T47D (cell line): Measurements from ENCODE around the gene PHLDA3.

ENCODE experiments used
- DNase-seq, 2 experiments: peaks; one replicate each; pipeline versions ENCODE4 v3.0.0 to v3.0.0-alpha.2; 2011 to 2012; ENCODE audit warnings: low read depth in 1 of 2, low spot score in 1 of 2
- JUND ChIP-seq: IDR thresholded peaks from 2 replicates; pipeline ENCODE4 v1.6.1; 2012; ENCODE audit warnings: low read depth
- in situ Hi-C: cut with HindIII; loops from 2 replicates; pipeline ENCODE4 v1.10.0; 2016; ENCODE audit warnings: low sequenced_read_pairs, low pct_unique_long_range_greater_than_20kb

The PHLDA3 gene

DNA sequence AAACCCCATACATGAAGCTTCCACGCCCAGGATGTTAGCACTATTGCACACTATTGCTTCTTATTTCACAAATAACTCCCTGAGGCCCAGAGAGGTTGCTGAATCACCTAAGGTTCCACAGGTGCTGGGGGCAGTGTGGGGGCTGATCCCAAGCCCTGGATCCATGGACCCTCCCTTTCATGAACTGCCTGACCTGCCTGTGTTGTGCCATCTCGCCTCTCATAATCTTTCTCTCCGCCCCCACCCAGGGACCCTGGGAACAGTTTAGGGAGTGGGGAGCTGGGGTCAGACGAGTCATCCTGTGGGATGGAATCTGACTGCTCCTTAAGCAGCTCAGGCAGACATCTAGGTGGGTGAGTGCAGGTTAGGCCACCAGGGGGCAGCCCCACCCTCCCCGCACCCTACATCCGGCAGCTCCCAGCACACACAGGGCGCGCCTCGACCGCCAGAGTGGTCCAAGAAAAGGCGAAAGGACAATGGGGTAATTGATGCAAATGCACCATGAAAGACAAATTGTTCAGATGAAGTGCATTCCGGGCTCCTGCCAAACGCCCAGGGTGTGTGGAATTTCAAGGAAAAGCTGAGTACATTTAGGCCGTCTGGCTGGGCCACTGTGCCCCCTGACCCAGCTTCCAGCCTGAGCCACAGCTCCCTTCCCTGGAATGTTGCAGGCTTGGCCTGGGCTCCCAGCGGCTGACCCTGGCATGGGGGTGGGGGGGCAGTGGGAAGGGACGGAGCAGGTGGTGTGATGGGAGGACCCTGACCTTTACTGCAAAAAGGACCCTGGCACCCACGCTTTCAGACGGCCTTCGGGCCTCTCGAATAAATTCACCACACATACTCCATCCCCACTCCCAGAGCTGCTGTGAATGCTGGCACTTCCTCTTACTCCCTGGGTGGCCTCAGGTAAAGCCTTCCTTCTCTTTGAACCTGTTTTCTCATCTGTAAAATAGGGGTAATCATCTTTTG lies 20.8 kb downstream of the PHLDA3 start:
- in situ Hi-C loops: no loop called here
- peak; percentile 76 to 79 for DNase-seq
- TF ChIP-seq JUND: no peak

DNA sequence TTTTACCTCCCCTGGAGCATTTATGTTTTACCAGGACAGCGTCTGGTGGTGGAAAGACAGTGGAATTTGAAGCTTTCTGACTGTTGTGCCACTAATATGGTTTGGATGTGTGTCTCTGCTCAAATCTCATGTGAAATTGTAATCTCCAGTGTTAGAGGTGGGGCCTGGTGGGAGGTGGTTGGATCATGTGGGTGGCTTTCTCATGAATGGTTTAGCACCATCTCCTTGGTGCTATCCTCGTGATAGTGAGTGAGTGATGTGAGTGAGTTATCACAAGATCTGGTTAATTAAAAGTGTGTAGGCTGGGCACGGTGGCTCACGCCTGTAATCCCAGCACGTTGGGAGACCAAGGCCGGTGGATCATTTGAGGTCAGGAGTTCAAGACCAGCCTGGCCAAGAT lies 23.7 kb downstream of the PHLDA3 start:
- no peak for TF ChIP-seq JUND
- in situ Hi-C loops: no loop called here
- no peak for DNase-seq

DNA sequence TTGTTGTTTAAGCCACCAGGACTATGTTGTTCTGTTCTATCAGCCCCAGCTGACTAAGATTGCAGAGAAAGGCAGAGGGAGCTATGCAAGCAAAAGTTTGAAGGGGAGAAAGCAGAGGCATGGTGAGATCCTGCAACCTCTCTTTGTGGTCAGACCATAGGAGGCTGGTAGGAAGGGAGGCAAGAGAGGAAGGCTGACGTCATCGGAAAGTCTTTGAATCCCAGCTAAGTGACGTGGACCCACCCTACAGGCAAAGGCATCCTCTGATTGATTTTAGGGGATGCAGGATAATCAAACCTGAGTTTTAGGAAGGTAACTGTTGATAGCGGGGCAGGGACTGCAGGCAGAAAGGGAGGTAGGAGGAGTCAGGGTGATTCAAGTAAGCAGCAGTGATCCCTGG lies 24.2 kb downstream of the PHLDA3 start:
- in situ Hi-C loops: no loop called here
- TF ChIP-seq JUND: no peak
- DNase-seq: no peak

DNA sequence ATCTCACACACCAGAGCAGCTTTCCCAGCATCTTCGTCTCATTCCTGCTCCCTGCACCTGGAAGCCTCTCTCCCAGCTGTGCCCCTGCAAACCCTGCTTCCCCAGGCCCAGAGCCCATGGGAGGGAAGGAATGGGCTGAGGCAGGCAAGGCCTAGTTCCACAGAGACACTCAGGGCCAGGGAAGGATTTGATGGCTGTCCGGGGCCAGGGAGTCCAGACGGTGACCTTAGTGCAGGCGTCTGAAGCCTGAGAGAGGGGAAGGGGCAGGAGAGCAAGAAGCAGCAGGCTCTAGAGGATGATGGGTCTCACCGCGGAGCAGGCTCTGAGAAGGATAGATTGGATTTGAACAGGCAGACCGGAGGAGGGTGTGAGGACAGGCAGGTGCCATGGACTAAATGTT lies 25.2 kb downstream of the PHLDA3 start:
- in situ Hi-C loops: no loop called here
- no peak for TF ChIP-seq JUND
- no peak for DNase-seq

DNA sequence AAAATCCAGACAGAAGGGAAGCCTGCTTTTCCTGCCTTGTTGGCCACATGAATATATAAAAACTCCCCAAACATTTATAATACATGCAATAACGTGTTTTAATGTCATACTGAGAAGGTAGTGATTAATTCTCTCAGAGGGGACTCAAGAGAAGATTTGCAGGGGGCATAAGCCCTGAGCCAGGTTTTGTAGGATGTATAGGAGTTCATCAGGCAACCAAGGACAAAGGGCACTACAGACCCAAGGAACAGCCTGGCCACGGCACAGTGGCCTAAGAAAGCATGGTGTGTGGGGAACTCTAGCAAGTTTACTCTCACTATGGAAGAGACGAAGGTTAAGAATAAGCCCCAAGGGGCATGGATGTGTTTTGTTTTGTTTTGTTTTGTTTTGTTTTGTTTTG lies 32.0 kb downstream of the PHLDA3 start:
- in situ Hi-C loops: no loop called here
- DNase-seq: no peak
- no peak for TF ChIP-seq JUND

DNA sequence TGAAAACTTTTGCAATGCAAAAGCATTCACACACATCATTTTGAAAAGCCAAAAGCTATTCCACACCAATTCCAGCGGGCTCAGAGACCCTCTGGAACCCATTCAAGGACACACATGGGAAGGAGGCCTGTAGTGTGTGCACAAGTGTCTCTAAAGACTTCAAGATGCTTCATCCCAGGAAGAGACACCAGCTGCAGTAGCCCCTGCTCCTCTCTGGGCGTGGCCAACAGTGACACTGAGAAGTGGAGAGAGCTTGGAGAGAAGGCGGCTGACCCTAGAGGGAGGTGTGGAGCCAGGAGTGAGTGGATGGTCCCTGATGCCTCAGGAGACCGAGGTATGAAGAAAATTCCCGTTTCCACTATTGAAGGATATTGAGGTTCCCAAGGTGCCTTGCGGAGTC lies 32.6 kb downstream of the PHLDA3 start:
- in situ Hi-C loops: no loop called here
- DNase-seq: peak; percentile 28 to 60
- TF ChIP-seq JUND: no peak

DNA sequence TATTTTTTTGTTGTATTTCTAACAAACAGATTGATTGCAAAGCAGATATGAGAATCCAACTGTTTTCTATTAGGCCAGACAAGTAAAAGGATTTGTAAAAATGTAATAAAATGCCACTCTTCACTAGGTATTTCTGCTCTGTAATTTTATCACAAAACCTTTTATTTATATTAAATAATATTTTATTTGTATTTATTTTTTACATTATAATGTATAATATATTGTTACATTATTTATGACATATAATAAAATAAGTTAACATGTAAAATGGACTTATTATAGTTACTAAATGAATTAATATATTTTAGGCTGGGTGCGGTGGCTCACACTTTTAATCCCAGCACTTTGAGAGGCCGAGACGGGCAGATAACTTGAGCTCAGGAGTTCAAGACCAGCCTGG lies 34.7 kb downstream of the PHLDA3 start:
- in situ Hi-C loops: no loop called here

DNA sequence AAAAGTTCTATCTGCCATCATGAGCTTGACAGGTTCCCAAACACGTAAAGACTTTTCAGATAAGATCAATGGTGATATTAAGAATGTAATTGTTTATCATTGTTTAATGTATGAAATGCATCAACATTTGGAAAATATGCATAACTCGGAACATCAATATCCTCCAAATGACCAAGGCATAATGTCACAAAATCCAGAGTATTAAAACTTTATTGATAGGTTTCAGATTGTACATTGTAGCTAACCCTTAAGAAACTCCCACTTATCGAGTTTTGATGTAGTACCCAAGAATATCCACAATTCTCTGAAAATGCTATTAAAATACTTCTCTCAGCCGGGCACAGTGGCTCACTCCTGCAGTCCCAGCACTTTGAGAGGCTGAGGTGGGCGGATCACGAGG lies 35.4 kb downstream of the PHLDA3 start:
- no peak for TF ChIP-seq JUND
- no peak for DNase-seq
- in situ Hi-C loops: no loop called here

More for the DNA sequence above, 34.7 kb downstream of the PHLDA3 start:
- DNase-seq: no peak
- no peak for TF ChIP-seq JUND

DNA sequence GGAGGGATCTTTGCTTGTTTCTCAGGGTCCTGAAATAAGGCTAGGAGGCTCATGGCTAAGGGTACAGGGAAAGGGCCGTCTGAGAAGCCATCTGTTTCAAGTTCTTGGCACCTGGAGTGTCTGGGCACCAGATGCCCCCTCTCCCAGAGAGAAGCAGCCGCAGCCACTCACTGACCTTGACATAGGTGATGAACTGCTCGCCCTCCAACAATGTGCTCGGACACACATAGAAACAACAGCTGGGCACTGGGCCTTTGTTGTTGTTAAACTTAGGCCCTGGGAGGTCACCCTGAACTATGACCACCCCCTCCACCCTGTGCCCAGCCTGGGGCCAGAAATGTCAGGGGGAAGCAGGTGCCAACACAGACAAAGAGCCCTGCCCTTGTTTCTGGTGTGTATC lies 38.2 kb downstream of the PHLDA3 start:
- in situ Hi-C loops: no loop called here

DNA sequence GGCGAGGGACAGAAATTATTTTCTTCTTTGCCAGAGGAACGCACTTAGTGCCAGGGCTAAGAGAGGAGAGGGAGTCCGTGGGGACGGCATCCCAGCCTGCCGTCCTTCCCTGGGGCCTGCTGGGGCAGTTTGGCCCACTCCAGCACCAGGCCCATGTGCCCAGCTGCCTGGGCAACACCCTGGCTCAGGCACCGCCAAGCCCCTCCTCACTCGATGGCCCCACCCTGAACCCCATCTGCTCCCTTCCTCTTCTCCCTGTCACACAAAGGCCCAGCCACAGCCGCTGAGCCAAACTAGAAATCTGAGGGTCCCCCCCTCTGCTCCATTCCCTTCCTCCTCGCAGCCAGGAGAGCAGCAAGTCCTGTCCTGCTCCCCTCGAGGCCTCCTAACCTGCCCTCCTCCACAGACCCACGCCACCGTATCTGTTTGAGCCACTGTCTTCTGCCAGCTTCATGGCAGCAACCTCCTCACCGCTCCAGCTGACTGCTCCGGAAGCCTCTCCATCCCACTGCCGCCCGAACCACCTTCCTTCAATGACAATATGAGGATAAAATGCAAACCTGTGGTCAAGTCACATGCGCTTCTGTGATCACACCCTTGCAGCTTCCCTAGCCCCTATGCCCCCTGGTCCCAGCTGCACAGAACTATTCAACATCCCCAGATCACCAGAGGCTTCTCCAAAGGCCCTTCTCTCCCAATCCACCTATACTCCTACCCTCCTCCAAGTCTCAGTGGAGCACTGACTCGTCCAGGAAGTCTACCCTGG lies 39.1 kb downstream of the PHLDA3 start:
- in situ Hi-C loops: no loop called here
- no peak for DNase-seq
- no peak for TF ChIP-seq JUND

More for the DNA sequence above, 38.2 kb downstream of the PHLDA3 start:
- TF ChIP-seq JUND: no peak
- DNase-seq: no peak

DNA sequence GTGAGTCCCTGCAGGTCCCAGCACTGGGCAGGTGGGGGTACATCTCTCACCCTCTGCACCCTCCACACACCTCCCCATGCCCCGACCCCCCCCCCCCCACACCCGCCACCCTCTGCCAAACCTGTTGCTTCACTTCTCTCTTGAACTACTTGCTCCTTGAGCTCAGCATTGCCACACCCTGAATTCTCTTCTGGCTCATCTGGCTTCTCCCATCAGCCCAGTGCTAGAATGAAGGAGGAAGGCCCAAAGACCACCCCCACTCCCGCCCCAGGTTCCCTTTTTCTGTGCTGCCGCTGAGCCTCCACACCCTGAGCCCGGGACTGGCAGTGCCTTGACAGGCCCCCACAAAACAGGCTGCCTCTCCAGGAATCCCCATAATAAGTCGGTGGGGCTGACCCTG lies 41.0 kb downstream of the PHLDA3 start:
- in situ Hi-C loops: no loop called here
- no peak for DNase-seq
- TF ChIP-seq JUND: no peak

DNA sequence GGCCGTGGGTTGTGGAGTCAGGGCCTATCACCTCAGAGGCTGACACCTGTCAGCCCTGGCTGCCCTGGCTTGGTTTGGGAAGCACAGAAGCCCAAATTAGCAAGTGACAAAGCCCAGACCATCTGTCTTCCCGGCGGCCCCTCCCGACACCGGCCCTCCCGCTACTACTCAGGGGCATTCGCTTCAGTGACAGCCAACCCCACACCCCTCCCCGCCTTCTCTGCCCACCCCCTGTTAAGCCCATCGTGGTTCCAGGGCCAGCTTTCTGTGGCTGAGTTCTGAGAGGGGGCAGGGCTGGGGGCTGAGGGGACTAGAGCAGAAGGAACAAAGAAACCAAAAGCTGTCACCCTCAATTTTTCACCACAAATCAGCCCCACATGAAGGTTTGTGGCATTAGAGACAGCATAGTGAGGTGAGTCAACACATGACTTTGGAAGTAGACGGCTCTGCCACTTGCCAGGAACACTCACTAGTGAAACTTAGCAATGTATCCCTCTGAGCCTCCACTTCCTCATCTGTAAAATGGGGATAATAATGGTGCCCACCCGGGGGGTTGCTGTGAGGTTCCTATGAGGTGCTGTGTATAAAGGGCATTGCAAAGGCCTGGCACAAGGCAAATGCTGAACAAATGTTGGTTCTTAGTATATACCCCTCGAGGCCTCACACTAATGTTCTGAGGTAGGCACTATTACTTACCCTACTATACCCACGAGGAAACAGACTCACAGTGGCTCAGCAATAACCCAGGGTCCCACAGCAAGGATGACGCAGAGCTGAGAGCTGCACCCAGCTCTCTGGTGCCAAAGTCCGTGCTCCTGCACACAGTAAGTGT lies 42.3 kb downstream of the PHLDA3 start:
- in situ Hi-C loops: no loop called here
- DNase-seq: no peak
- no peak for TF ChIP-seq JUND
